H1 (cell line): ENCODE data around the gene NKAIN1. TPM values are rescaled to one million over a fixed set of nuclear protein-coding genes. Genes with fewer than 3 reads are reported as not detected.

Experiments
- CTCF ChIA-PET: fragments of 300-600 bp; sonication (Branson Sonifier 250); formaldehyde crosslinking; loops from one replicate; lab custom pipeline; 2021; ENCODE audit not compliant: partially characterized antibody; lab: Charles Lee
- POLR2A ChIA-PET: fragments of 300-600 bp; sonication (Branson Sonifier 250); formaldehyde crosslinking; loops from one replicate; lab custom pipeline; 2021; ENCODE audit warnings: inconsistent platforms; ENCODE audit not compliant: partially characterized antibody; lab: Charles Lee
- DNase-seq, 2 experiments: peaks; one replicate each; pipeline versions ENCODE4 v3.0.0 to v3.0.0-alpha.2; 2010 to 2022; ENCODE audit warnings: low spot score in 2 of 2, low read depth in 1 of 2, mixed read lengths in 1 of 2
- FAIRE-seq: peaks from 2 replicates; lab custom pipeline; 2011; peaks lifted over from hg19 to GRCh38; lab: Jason Lieb, UNC
- H2AFZ ChIP-seq: 2 replicates; pipeline ENCODE4 v1.8.1; 2012; ENCODE audit warnings: low read length, inconsistent platforms
- H2AK5ac ChIP-seq: 2 replicates; pipeline ENCODE4 v1.6.1; 2013; ENCODE audit warnings: low read depth, low read length
- H2BK120ac ChIP-seq: replicated peaks from 2 replicates; pipeline ENCODE3; 2013; ENCODE audit warnings: low read depth, low read length, inconsistent platforms
- H2BK12ac ChIP-seq: 2 replicates; pipeline ENCODE4 v1.6.1; 2013; ENCODE audit warnings: low read depth, low read length
- H2BK15ac ChIP-seq: 2 replicates; pipeline ENCODE4 v1.6.1; 2013; ENCODE audit warnings: low read length
- H2BK20ac ChIP-seq: 2 replicates; pipeline ENCODE4 v1.6.1; 2013; ENCODE audit warnings: low read length
- H2BK5ac ChIP-seq: 2 replicates; pipeline ENCODE4 v1.6.1; 2013; ENCODE audit warnings: low read depth, low read length
- H3K14ac ChIP-seq: 2 replicates; pipeline ENCODE4 v1.6.1; 2013; ENCODE audit warnings: inconsistent platforms; ENCODE audit not compliant: insufficient read length
- H3K18ac ChIP-seq: 2 replicates; pipeline ENCODE4 v1.6.1; 2013; ENCODE audit warnings: low read length; ENCODE audit errors: extremely low read depth
- H3K23ac ChIP-seq: 2 replicates; pipeline ENCODE4 v1.6.1; 2013; ENCODE audit warnings: inconsistent platforms; ENCODE audit not compliant: insufficient read length
- H3K23me2 ChIP-seq: 2 replicates; pipeline ENCODE4 v1.6.1; 2013; ENCODE audit warnings: low read depth, low read length
- H3K27ac ChIP-seq: 2 replicates; pipeline ENCODE4 v1.6.1; 2011; ENCODE audit warnings: low read depth, low read length, inconsistent platforms
- H3K27me3 ChIP-seq, 4 experiments: replicated peaks in 1 of 4; 1 replicate in 1 of 4; 2 replicates in 3 of 4; pipeline versions ENCODE4 v1.6.1 to v1.8.1; 2011 to 2013; ENCODE audit warnings: low read length in 3 of 4, mild to moderate bottlenecking in 3 of 4, inconsistent platforms in 2 of 4, mixed read lengths in 2 of 4, moderate library complexity in 1 of 4; ENCODE audit not compliant: control insufficient read depth in 3 of 4, insufficient read depth in 3 of 4; ENCODE audit errors: extremely low read depth in 1 of 4
- H3K36me3 ChIP-seq, 4 experiments: 2 replicates each; pipeline versions ENCODE4 v1.6.1 to v1.8.1; 2011 to 2013; ENCODE audit warnings: mild to moderate bottlenecking in 4 of 4, low read length in 3 of 4, moderate library complexity in 2 of 4, control low read depth in 1 of 4, inconsistent platforms in 1 of 4; ENCODE audit not compliant: insufficient read depth in 4 of 4, control insufficient read depth in 2 of 4
- H3K4ac ChIP-seq: replicated peaks from 2 replicates; pipeline ENCODE3; 2013; ENCODE audit warnings: low read length, low read depth, mixed read lengths, inconsistent platforms; ENCODE audit not compliant: insufficient read length
- H3K4me1 ChIP-seq, 4 experiments: replicated peaks in 1 of 4; 1 replicate in 1 of 4; 2 replicates in 3 of 4; pipeline versions ENCODE4 v1.6.1 to v1.8.1; 2011 to 2013; ENCODE audit warnings: low read length in 3 of 4, inconsistent platforms in 2 of 4, mixed read lengths in 1 of 4; ENCODE audit not compliant: insufficient read depth in 4 of 4, control insufficient read depth in 3 of 4
- H3K4me2 ChIP-seq, 2 experiments: 2 replicates each; pipeline versions ENCODE4 v1.6.1 to v1.8.1; 2011 to 2013; ENCODE audit warnings: low read depth in 2 of 2, low read length in 2 of 2, control low read depth in 1 of 2, inconsistent platforms in 1 of 2, mild to moderate bottlenecking in 1 of 2; ENCODE audit not compliant: insufficient read depth in 1 of 2
- H3K4me3 ChIP-seq, 4 experiments: fragments of 200-600, 300-600 bp in 1 of 4; sonication (generic), shearing (Covaris generic), sonication (Bioruptor Twin) in 1 of 4; 2 replicates each; pipeline versions ENCODE4 v1.5.1 to v1.8.1; 2011 to 2016; ENCODE audit warnings: low read length in 4 of 4, low read depth in 3 of 4, control low read depth in 2 of 4, inconsistent platforms in 2 of 4, mild to moderate bottlenecking in 2 of 4, mixed read lengths in 1 of 4, moderate library complexity in 1 of 4; ENCODE audit not compliant: insufficient read depth in 2 of 4; ENCODE audit errors: extremely low read depth in 1 of 4
- H3K56ac ChIP-seq: replicated peaks from 2 replicates; pipeline ENCODE3; 2013; ENCODE audit warnings: low read depth, mild to moderate bottlenecking, mixed read lengths, low read length, inconsistent platforms; ENCODE audit not compliant: insufficient read length
- H3K79me1 ChIP-seq: 2 replicates; pipeline ENCODE4 v1.6.1; 2013; ENCODE audit warnings: low read depth, low read length, control low read depth
- H3K79me2 ChIP-seq, 2 experiments: 2 replicates each; pipeline versions ENCODE4 v1.6.1 to v1.8.1; 2012 to 2013; ENCODE audit warnings: low read length in 2 of 2, mild to moderate bottlenecking in 2 of 2, inconsistent platforms in 1 of 2; ENCODE audit not compliant: insufficient read depth in 2 of 2, control insufficient read depth in 1 of 2
- H3K9ac ChIP-seq, 4 experiments: replicated peaks in 1 of 4; 1 replicate in 1 of 4; 2 replicates in 3 of 4; pipeline versions ENCODE4 v1.6.1 to v1.8.1; 2011 to 2013; ENCODE audit warnings: low read depth in 3 of 4, low read length in 3 of 4, control low read depth in 2 of 4, mild to moderate bottlenecking in 2 of 4, moderate library complexity in 2 of 4, inconsistent platforms in 1 of 4; ENCODE audit errors: extremely low read depth in 1 of 4
- H3K9me3 ChIP-seq, 2 experiments: 2 replicates each; pipeline versions ENCODE4 v1.6.1 to v1.8.1; 2012 to 2013; ENCODE audit warnings: mild to moderate bottlenecking in 2 of 2, moderate library complexity in 2 of 2, control low read depth in 1 of 2, inconsistent platforms in 1 of 2, low read depth in 1 of 2, low read length in 1 of 2, mixed read lengths in 1 of 2; ENCODE audit not compliant: insufficient read depth in 2 of 2
- H4K20me1 ChIP-seq, 2 experiments: replicated peaks in 1 of 2; 2 replicates each; pipeline versions ENCODE3 to v1.8.1; 2011 to 2013; ENCODE audit warnings: inconsistent platforms in 2 of 2, low read length in 2 of 2, mild to moderate bottlenecking in 1 of 2; ENCODE audit not compliant: insufficient read depth in 2 of 2, control insufficient read depth in 1 of 2
- H4K5ac ChIP-seq: 2 replicates; pipeline ENCODE4 v1.6.1; 2013; ENCODE audit warnings: low read length, low read depth, mixed read lengths, inconsistent platforms; ENCODE audit not compliant: insufficient read length
- H4K8ac ChIP-seq: 2 replicates; pipeline ENCODE4 v1.8.0; 2013; ENCODE audit warnings: mild to moderate bottlenecking, moderate library complexity, low read length, inconsistent platforms; ENCODE audit not compliant: insufficient read depth; ENCODE audit errors: extremely low read depth
- H4K91ac ChIP-seq: replicated peaks from 2 replicates; pipeline ENCODE3; 2013; ENCODE audit warnings: low read length, mixed read lengths, inconsistent platforms; ENCODE audit not compliant: insufficient read length
- BCL11A ChIP-seq, 2 experiments: IDR thresholded peaks; one replicate each; pipeline ENCODE4 v1.6.1; 2011; ENCODE audit warnings: low read depth in 2 of 2, low read length in 2 of 2, mild to moderate bottlenecking in 2 of 2
- HDAC6 ChIP-seq: IDR thresholded peaks from one replicate; pipeline ENCODE4 v1.7.1; 2012; ENCODE audit warnings: low read depth, mild to moderate bottlenecking, inconsistent platforms, low read length, moderate library complexity
- KDM1A ChIP-seq: fragments of 200-600, 300-600 bp; sonication (generic); IDR thresholded peaks from 2 replicates; pipeline ENCODE4 v1.7.1; 2016; ENCODE audit warnings: mild to moderate bottlenecking, low read length, borderline replicate concordance
- RFX5 ChIP-seq: IDR thresholded peaks from 2 replicates; pipeline ENCODE4 v1.6.1; 2011; ENCODE audit warnings: low read depth, low read length, improper control_type of control experiment, borderline replicate concordance
- RNF2 ChIP-seq: fragments of 200-900, 300-1000 bp; sonication (generic); IDR thresholded peaks from 2 replicates; pipeline ENCODE4 v1.7.1; 2016; ENCODE audit warnings: borderline replicate concordance, low read depth, mild to moderate bottlenecking, antibody characterized with exemption, low read length; ENCODE audit not compliant: poor library complexity, severe bottlenecking; ENCODE audit errors: missing control alignments
- polyA plus RNA-seq, 7 experiments: library from polyadenylated mRNA; depleted of rRNA in 3 of 7; stranded (reverse) in 5 of 7; unstranded in 2 of 7; fragments of >200 nt in 5 of 7; fragments of 200-250 nt in 2 of 7; gene quantifications; 1 replicate in 5 of 7; 2 replicates in 1 of 7; 4 replicates in 1 of 7; pipeline versions ENCODE4 v1.2.1 to v1.2.3, GENCODE V29; 2011 to 2013; ENCODE audit warnings: missing spikeins in 2 of 7, mixed read lengths in 2 of 7
- total RNA-seq: library from RNA; stranded (reverse); fragmentation: NEBNext Ultra II Directional; extraction: Animal tissue kit (Norgen Biotek cat#: 25700); gene quantifications from 2 replicates; pipeline ENCODE4 v1.2.1, GENCODE V29; 2021

The NKAIN1 gene
- total and polyA plus RNA-seq, 2 of the 8 experiments (the other 6 are each of a cell fraction or from before 2014, with no cell fraction given), result 59.3 to 66.9 TPM

GRCh38 chr1:31228986-31229385 is 10.7 kb downstream of the NKAIN1 start:
- H3K36me3 ChIP-seq, result no peaks in the 10 kb centered on the region
- DNase-seq (no peak), FAIRE-seq (no peak)
- H2BK5ac ChIP-seq, result no peak overlapping the region
- peaks cover 2 to 3% of the 10 kb centered on the region in 2 experiments; a peak in 2 of 4 replicates for H3K79me2 ChIP-seq
- no peak for TF ChIP-seq RNF2
- TF ChIP-seq BCL11A (IDR thresholded peaks at IDR 0.05; ENCODE audit: low read depth in 2 of 2, low read length in 2 of 2), result no peak
- TF ChIP-seq HDAC6, result no peak
- no peak for TF ChIP-seq RFX5
- TF ChIP-seq KDM1A, result no peak
- POLR2A ChIA-PET, result interaction anchor here (1.0 to 2.9 kb wide), 4 partner anchors 10 to 68 kb away, joined by 3 to 14 read pairs (median 5); partner anchors contain the start of genes NKAIN1, SNRNP40 and ZCCHC17
- H2AK5ac ChIP-seq, result no peak overlapping the region
- H3K79me1 ChIP-seq, result peaks cover 5% of the 10 kb centered on the region
- H3K27me3 ChIP-seq, result no peaks in the 10 kb centered on the region
- H4K8ac ChIP-seq, result no peak overlapping the region
- H4K91ac ChIP-seq, result no peak overlapping the region
- no peak overlapping the region for H3K56ac ChIP-seq
- CTCF ChIA-PET, result interaction anchor here (0.7 to 11.8 kb wide), 9 partner anchors 8 to 363 kb away, joined by 3 to 146 read pairs (median 4); no protein-coding TSS in a partner anchor
- H2BK120ac ChIP-seq, result no peak overlapping the region
- H3K18ac ChIP-seq, result no peak overlapping the region
- H3K23ac ChIP-seq, result no peak overlapping the region
- no peak overlapping the region for H3K27ac ChIP-seq
- H2BK20ac ChIP-seq, result no peak overlapping the region
- no peak overlapping the region for H2BK12ac ChIP-seq
- H3K4me2 ChIP-seq, result no peak overlapping the region
- H2BK15ac ChIP-seq, result no peak overlapping the region
- H3K14ac ChIP-seq, result no peak overlapping the region
- no peak overlapping the region for H4K5ac ChIP-seq
- no peaks in the 10 kb centered on the region for H3K23me2 ChIP-seq
- no peak overlapping the region for H3K9ac ChIP-seq
- H3K4me1 ChIP-seq, result no peaks in the 10 kb centered on the region; a peak in 1 of 7 replicates
- no peak overlapping the region for H3K4me3 ChIP-seq
- peaks cover 3 to 9% of the 10 kb centered on the region in 2 experiments for H4K20me1 ChIP-seq
- no peaks in the 10 kb centered on the region for H3K9me3 ChIP-seq
- H2AFZ ChIP-seq, result no peak overlapping the region
- H3K4ac ChIP-seq, result no peak overlapping the region
